SK-N-MC (cell line): ENCODE measurements around the gene RMI2.

Experiments
- DNase-seq: peaks from one replicate; pipeline ENCODE4 v3.0.0-alpha.2; 2011; ENCODE audit warnings: low read depth, low spot score
- H3K27ac ChIP-seq: fragments of 200-600 bp; sonication (generic); 2 replicates; pipeline ENCODE4 v1.5.1; 2016; ENCODE audit warnings: mixed run types
- H3K36me3 ChIP-seq: fragments of 200-600 bp; sonication (generic); 2 replicates; pipeline ENCODE4 v1.6.1; 2017; ENCODE audit warnings: antibody characterized with exemption, low read length, mixed read lengths; ENCODE audit not compliant: insufficient read depth
- H3K4me3 ChIP-seq: fragments of 200-600 bp; sonication (generic); 2 replicates; pipeline ENCODE4 v1.5.1; 2016
- H3K9ac ChIP-seq: fragments of 200-600 bp; sonication (generic); 2 replicates; pipeline ENCODE4 v1.8.0; 2017; ENCODE audit warnings: mixed run types, mixed read lengths; ENCODE audit not compliant: insufficient read length
- H3K9me3 ChIP-seq: fragments of 200-600 bp; sonication (generic); 2 replicates; pipeline ENCODE4 v1.6.1; 2017; ENCODE audit warnings: low read depth, mild to moderate bottlenecking, antibody characterized with exemption, low read length, moderate library complexity, mixed read lengths
- EZH2 ChIP-seq: fragments of 200-600 bp; sonication (generic); IDR thresholded peaks from one replicate; pipeline ENCODE4 v1.6.1; 2017; ENCODE audit warnings: antibody characterized with exemption
- FOXP2 ChIP-seq: optimal IDR thresholded peaks from 2 replicates; pipeline ENCODE3; 2011; ENCODE audit warnings: mild to moderate bottlenecking, moderate library complexity; ENCODE audit not compliant: insufficient read depth; ENCODE audit errors: extremely low read length, control extremely low read depth
- POLR2AphosphoS5 ChIP-seq: IDR thresholded peaks from 2 replicates; pipeline ENCODE4 v1.6.1; 2012; ENCODE audit warnings: mild to moderate bottlenecking, low read depth, low read length, borderline replicate concordance

The RMI2 gene

DNA sequence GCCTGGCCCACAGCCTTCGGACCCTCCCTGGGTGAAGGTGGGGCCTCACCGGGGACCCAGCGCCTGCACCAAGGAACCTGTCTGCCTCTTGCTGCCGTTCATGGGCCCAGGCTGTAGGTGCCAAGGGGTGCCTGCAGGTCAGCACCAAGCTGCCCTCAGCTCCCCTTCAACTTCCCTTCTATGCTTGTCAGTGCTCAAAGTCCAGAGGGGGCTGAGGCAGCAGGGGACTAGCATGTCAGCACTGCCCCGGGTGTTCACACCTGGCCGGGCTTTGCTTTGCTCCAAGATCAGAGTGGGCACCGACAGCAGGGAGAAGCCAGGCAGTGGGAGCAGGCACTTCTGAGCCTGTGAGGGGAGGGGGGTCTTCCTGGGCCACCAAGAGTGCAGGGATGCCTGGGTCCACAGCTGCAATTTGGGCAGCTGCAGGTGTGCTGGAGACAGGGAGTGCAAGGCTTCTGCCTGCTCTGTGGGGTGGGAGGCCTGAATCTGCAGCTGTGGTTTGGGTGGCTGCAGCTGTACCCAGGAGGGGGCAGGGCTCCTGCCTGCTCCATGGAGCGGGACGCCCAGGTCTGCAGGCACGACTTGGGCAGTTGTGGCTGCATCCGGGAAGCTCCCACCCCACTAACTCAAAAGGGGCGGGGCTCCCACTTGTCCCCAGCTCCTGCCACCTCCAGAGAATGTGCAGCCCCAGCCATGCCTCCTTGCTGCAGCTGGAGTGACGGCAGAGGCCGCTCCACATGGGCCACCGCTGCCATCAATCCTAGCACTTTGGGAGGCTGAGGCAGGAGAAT is 36.6 kb upstream of the RMI2 start:
- no peaks in the 10 kb centered on the region for H3K36me3 ChIP-seq
- no peak overlapping the region for H3K9ac ChIP-seq
- no peak for DNase-seq
- no peaks in the 10 kb centered on the region for H3K9me3 ChIP-seq
- TF ChIP-seq FOXP2: no peak
- no peak for TF ChIP-seq EZH2
- TF ChIP-seq POLR2AphosphoS5: no peak
- H3K27ac ChIP-seq: no peak overlapping the region
- H3K4me3 ChIP-seq: no peak overlapping the region

DNA sequence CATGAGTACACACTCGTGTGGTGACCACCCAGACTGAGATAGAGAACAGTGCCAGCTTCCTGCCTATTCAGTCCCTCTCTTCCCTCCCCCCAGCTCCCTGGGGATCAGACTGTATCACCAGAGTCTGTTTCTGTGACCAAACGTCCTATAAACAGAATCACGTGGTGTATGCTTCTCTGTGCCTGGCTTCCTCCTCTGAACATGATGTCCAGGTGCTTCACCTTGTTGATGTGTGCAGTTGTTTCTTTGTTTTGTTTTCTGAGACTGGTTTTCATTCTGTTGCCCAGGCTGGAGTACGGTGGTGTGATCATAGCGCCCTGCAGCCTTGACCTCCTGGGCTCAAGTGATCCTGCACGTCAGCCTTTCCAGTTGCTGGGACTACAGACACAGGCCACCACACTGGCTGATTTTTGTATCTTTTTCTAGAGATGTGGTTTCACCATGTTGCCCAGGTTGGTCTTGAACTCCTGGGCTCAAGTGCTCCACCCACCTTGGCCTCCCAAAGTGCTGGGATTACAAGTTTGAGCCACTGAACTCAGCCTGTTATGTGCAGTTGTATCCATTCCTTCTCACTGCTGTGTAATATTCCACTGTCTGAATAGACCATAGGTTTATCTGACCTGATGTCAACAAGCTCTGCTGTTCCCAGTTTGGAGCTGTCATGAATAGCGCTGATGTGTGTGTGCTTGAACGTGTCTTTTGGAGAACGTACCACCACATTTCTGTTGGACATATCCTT is 35.2 kb upstream of the RMI2 start:
- H3K9ac ChIP-seq: no peak overlapping the region

DNA sequence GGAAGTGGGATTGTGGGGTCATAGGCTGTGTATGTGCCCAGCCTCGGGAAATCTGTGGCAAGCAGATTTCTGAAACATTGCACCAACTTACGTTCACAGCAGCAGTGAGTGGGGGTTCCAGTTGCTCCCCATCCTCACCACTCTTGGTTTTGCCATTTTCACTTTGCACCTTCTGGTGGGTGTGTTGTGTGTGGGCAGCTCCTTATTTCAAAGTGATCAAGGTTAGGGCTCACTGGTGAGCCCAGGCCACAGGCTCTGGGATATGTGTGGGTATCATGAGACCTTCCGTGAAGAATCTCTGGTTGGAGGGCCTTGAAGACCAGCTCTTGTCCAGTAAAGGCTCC is 34.7 kb upstream of the RMI2 start:
- Histone ChIP-seq H3K9me3 (no peaks in the 10 kb centered on the region), H3K27ac (no peak overlapping the region), H3K9ac (no peak overlapping the region), H3K4me3 (no peak overlapping the region), H3K36me3 (no peaks in the 10 kb centered on the region)
- TF ChIP-seq EZH2 (no peak), POLR2AphosphoS5 (no peak), FOXP2 (no peak)
- DNase-seq: no peak

More for the DNA sequence above, 35.2 kb upstream of the RMI2 start:
- H3K27ac ChIP-seq: no peak overlapping the region
- H3K9me3 ChIP-seq: no peaks in the 10 kb centered on the region
- DNase-seq: no peak
- no peak for TF ChIP-seq POLR2AphosphoS5
- TF ChIP-seq EZH2: no peak
- TF ChIP-seq FOXP2: no peak
- no peaks in the 10 kb centered on the region for H3K36me3 ChIP-seq
- no peak overlapping the region for H3K4me3 ChIP-seq

DNA sequence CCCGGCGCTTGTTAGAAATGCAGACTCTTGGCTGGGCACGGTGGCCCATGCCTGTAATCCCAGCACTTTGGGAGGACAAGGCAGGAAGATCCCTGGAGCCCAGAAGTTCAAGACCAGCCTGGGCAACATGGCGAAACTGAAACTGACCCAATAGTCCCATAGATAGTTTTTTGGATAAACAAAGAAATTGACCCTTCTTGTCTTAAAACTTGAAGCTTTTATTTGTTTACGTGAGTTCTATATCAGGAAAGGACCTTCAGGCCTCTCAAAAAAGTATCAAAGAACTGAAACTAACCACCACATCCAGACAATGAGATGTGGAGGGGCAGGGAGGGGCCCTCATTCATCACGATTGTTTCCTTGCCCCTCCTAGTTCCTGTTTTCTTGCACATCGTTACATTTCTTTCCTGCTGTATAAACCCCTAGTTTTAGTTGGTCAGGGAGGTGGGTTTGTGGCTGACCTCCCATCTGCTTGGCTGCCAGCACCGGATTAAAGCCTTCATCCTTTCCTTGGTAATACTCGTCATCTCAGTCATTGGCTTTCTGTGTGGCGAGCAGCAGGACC is 34.2 kb upstream of the RMI2 start:
- no peaks in the 10 kb centered on the region for H3K9me3 ChIP-seq
- no peak overlapping the region for H3K27ac ChIP-seq
- no peak overlapping the region for H3K4me3 ChIP-seq
- no peak for DNase-seq
- no peaks in the 10 kb centered on the region for H3K36me3 ChIP-seq
- TF ChIP-seq EZH2 (no peak), FOXP2 (no peak), POLR2AphosphoS5 (no peak)
- no peak overlapping the region for H3K9ac ChIP-seq

DNA sequence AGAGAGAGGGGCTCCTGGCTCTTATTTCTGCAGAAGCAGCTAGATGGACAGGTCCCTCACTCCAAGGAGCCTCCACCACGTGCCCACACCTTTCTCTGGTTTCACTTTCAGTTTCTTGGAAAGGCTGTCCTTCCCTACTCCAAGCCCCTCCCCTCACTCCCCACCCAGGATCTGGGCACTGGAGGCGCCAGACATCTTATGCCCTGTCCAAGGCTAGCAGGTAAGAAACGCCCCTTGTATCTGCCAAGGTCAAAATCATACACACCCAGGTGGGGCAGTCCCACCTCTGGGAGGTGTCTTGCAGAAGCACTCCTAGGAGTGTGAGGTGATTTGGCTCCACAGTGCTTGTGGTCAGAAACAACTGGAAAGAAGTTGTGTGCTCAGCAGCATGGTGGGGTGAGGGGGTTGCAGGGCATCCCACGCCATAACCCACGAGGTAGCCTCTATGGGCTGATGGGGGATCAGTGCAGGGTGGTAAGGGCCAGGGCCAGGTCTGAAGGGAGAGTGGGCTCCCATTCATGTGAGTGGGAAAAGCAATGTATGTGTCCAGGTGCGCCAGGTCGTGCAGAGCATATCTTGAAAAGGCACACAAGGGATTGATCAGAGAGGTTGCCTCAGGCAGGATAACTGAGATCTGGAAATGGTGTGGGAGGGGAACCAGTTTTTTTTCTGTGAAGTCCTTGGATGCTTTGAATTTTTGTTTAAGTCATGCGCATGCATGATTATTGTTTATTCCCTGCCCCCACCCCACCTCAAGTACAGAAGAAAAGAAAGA is 32.4 kb upstream of the RMI2 start:
- DNase-seq: peak; percentile 22
- Histone ChIP-seq H3K9me3 (no peaks in the 10 kb centered on the region), H3K9ac (no peak overlapping the region), H3K4me3 (0 out of 2 replicates have a peak overlapping the region, but pooled peaks have one; percentile 9), H3K27ac (0 out of 2 replicates have a peak overlapping the region, but pooled peaks have one; percentile 21), H3K36me3 (no peaks in the 10 kb centered on the region)
- TF ChIP-seq POLR2AphosphoS5: no peak
- TF ChIP-seq FOXP2: no peak
- TF ChIP-seq EZH2: no peak

DNA sequence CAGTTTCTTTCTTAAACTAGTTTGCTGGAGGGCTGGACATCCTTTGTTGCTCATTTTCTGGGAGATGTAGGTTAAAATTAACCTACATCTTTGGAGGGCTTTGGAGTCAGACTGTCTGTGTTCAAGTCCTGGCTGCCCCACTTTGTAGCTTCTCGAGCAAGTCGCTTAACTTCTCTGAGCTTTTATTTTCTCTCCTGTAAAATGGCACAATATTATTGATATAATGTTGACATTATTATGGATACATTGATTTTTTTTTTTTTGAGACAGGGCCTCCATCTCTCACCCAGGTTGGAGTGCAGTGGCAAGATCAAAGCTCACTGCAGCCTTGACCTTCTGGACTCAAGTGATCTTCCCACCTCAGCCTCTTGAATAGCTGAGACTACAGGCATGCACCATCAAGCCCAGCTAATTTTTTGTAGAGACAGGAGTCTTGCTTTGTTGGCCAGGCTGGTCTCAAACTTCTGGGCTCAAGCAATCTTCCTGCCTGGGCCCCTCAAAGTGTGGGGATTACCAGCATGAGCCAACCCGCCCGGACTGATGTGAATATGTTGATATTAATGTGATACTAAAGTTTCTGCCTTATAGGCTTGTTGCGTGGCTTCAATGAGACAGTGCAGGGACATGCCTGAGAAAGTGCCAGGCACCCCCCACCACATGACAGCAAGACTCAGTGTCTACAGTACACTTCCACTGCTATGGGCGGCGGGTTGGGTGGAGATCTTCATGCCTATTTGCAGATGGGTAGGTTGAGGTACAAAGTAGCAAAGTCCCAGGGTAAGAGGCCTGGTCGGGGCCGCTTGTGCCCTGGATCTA is 31.6 kb upstream of the RMI2 start:
- DNase-seq: no peak
- Histone ChIP-seq H3K27ac (peak overlapping the region; percentile 37; the same call in 1 of the 2 replicates), H3K36me3 (no peaks in the 10 kb centered on the region), H3K9ac (no peak overlapping the region), H3K9me3 (no peaks in the 10 kb centered on the region), H3K4me3 (0 out of 2 replicates have a peak overlapping the region, but pooled peaks have one; percentile 9)
- TF ChIP-seq EZH2 (no peak), POLR2AphosphoS5 (no peak), FOXP2 (no peak)

DNA sequence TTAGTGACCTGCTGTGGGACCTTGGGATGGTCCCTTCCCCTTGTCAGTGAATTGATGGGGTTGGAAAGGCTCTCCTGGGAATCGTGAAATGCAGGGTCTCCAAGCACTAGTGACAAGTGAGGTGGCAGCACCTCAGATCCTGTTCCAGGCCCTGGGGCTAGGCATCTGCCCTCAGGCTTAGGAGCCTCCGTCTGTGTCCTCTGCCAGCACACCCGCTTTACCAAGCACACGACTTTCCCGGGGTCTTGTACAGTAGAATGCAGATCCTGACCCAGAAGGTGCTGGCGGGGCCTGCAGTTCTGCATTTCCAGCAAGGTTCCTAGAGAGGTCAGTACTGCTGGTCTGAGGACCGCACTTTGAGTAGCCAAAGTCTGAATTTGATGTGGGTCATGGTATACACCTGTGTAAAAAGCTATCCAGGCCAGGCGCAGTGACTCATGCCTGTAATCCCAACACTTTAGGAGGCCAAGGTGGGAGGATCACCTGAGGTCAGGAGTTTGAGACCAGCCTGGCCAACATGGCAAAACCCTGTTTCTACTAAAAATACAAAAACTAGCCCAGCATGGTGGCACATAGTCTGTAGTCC is 30.9 kb upstream of the RMI2 start:
- H3K9ac ChIP-seq: no peak overlapping the region
- TF ChIP-seq POLR2AphosphoS5 (no peak), EZH2 (no peak), FOXP2 (no peak)
- H3K27ac ChIP-seq: no peak overlapping the region
- H3K4me3 ChIP-seq: no peak overlapping the region
- no peak for DNase-seq
- H3K9me3 ChIP-seq: no peaks in the 10 kb centered on the region
- no peaks in the 10 kb centered on the region for H3K36me3 ChIP-seq
